ENCODE measurements around the gene TSBP1.

- TF ChIP-seq SUZ12 (IDR thresholded peaks at IDR 0.05; ENCODE audit: extremely low read depth, insufficient read depth, insufficient read length) (no peak), ZNF274 (IDR thresholded peaks at IDR 0.05; ENCODE audit: low read depth, low read length) (no peak)
Measured at GRCh38 chr6:32387589-32388340, 16.1 kb upstream of the TSBP1 start.

All from NT2/D1 (cell line).